T-helper 1 cell treated with Interleukin-12 subunit alpha and Interleukin-12 subunit beta and Interleukin-4 antibody, amounts not matched to agents 30 ng/mL and 1 ng/mL, for 36 hours (primary cell): ENCODE measurements around the gene MRPL12. TPM values are rescaled to one million over a fixed set of nuclear protein-coding genes. Genes with fewer than 3 reads are reported as not detected.
"Not testable (repeated sequence)": the region's sequence is repeated elsewhere in the genome, so short reads cannot be mapped to it uniquely, and the experiment has no call there.

Experiments
- intact Hi-C: fragments of 100-400 bp; cut with micrococcal nuclease; formaldehyde crosslinking; loops from one replicate; pipeline ENCODE4 v1.15.1; 2024
- total RNA-seq: library from RNA; stranded (reverse); gene quantifications from 2 replicates; pipeline ENCODE4 v1.2.3, GENCODE V29; 2022

MRPL12 gene
- total RNA-seq, 1 donor from 2014 or later, result 85.6 TPM

DNA sequence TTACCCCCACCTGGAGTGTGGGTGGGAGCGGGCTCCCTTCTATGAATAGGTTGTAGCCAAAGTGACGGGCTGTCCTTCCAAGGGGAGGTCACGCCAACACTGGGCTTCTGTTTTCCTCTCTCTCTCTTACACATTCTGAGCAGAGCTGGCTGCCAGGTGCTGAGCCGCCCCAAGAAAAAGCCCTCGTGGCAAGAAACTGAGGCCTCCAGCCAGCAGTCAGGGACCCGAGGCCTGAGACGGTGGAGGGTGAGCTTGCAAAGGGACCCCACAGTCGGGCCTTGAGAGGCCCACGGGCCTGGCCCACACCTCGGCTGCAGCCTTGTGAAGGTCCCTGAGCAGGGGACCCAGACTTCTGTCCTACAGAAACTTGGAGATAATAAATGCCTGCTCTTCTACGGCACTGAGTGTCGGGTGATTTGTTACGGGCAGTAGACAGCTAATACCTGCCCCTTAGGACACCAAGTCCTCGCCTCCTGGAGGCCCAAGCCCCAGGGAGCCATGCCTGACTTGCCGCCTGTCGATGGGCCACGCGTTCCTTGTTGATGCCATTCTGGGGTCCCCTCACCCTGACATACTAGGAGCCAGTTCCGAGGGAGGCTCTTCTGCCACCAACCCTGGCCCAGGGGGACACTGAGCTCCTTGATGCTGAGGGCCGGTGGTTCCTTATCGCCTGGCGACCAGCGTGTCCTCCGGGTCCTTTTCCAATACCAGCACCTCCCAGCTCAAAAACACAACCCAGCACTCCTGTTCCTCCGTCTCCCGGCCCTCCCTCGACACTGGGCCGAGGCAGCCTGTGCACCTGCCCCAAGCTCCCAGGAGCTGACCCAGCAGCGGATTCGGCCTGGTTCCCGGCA lies 35.0 kb downstream of the MRPL12 start:
- intact Hi-C loops, result no loop called here

- intact Hi-C loops, result no loop called here
These were observed 35.7 kb downstream of the MRPL12 start for GRCh38 chr17:81738801-81739393.

DNA sequence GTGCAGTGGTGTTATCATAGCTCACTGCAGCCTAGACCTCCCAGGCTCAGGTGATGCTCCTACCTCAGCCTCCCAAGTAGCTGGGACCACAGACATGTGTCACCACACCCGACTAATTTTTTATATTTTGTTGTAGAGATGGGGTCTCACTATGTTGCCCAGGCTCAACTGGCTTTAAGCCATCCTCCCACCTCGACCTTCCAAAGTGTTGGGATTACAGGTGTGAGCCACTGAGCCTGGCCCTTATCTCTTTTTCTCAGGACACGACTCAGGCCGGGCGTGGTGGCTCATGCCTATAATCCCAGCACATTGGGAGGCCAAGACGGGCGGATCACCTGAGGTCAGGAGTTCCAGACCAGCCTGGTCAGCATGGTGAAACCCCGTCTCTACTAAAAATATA lies 36.4 kb downstream of the MRPL12 start:
- intact Hi-C loops, result not testable (repeated sequence)

DNA sequence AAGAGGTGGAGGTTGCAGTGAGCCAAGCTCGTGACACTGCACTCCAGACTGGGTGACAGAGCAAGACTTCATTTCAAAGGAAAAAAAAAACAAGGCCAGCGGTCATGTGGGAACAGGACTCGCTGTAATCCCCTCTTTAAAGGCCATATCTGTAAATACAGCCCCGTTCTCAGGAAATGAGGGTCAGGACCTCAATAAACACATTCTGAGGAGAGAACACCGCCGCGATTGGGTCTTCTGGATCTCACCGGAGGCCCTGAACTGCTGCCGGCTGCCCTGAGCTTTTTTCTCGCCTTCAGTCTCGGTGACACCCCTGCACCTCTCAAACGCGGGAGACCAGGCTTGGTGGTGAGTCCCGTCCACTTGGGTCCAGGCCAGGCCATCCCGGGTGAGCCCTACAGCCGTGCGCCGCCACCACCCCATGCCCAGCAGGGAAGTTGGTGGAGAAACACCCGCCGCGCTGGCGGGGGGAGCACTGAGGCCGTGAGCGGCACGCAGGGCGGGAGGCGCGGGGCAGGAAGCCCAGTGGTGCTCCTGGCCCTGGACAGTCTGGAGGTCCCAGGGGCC lies 37.3 kb downstream of the MRPL12 start:
- intact Hi-C loops, result no loop called here

DNA sequence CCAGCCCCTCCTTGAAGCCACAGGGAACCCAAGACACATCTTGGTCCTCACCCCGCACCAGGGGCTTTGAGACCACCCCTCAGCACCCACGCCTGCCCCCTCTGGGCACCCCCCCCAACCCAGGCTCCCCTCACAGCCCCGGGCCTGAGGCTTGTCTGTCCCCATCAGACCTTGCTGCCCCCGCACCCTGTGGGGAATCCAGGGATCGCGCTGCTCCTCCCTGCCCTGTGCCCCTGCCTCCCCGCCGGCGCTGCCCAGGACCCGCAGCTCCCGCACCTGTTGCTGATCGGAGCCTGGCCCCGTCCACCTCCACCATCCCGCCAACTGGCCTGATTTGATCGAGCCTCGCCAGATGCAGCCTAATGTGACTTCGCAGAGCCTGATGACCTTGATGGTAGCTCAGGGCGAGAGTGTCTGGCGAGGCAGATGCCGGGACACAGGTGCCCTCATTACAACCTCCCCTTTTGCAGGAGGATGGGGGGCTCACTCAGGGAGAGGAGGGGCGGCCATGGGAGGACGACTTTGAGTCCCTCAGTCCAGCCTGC lies 38.0 kb downstream of the MRPL12 start:
- intact Hi-C loops, result no loop called here

- intact Hi-C loops, result no loop called here
These were observed 38.7 kb downstream of the MRPL12 start for GRCh38 chr17:81741594-81742452.

Other genes with a start within 250 kb of the MRPL12 start
- 4,987 and 5,035 TPM in 2 replicates for gene ACTG1, start 190.6 kb upstream of the MRPL12 start, total RNA-seq
- gene FSCN2, start 175.0 kb upstream of the MRPL12 start, total RNA-seq, result 0.27 and 0.37 TPM in 2 replicates
- 37.9 and 41.8 TPM in 2 replicates for gene FAAP100, start 151.0 kb upstream of the MRPL12 start, total RNA-seq
- 133 and 140 TPM in 2 replicates for gene NPLOC4, start 66.3 kb upstream of the MRPL12 start, total RNA-seq
- gene TSPAN10, start 66.2 kb upstream of the MRPL12 start, total RNA-seq, result 0.37 and 0.47 TPM in 2 replicates
- gene PDE6G, start 46.8 kb upstream of the MRPL12 start, total RNA-seq, result 21.9 and 26.3 TPM in 2 replicates
- 48.1 and 48.8 TPM in 2 replicates for gene OXLD1, start 36.8 kb upstream of the MRPL12 start, total RNA-seq
- gene CCDC137, start 36.6 kb upstream of the MRPL12 start, total RNA-seq, result 33.2 and 38.5 TPM in 2 replicates
- gene ARL16, start 19.6 kb upstream of the MRPL12 start, total RNA-seq, result 30.9 and 31.1 TPM in 2 replicates
- gene HGS, start 19.4 kb upstream of the MRPL12 start, total RNA-seq, result 127 TPM in 2 replicates
- gene SLC25A10, start 8.9 kb downstream of the MRPL12 start, total RNA-seq, result 25.9 and 26.9 TPM in 2 replicates
- gene GCGR, start 100.8 kb downstream of the MRPL12 start, total RNA-seq, result not detected in 2 replicates
- gene MCRIP1, start 129.9 kb downstream of the MRPL12 start, total RNA-seq, result 53.5 and 56.8 TPM in 2 replicates
- not detected in 2 replicates for gene PPP1R27, start 131.7 kb downstream of the MRPL12 start, total RNA-seq
- 548 and 588 TPM in 2 replicates for gene P4HB, start 157.2 kb downstream of the MRPL12 start, total RNA-seq
- 671 and 678 TPM in 2 replicates for gene ARHGDIA, start 168.0 kb downstream of the MRPL12 start, total RNA-seq
- gene ALYREF, start 188.2 kb downstream of the MRPL12 start, total RNA-seq, result 167 and 172 TPM in 2 replicates
- gene ANAPC11, start 188.4 kb downstream of the MRPL12 start, total RNA-seq, result 108 and 111 TPM in 2 replicates
- 0.32 and 0.34 TPM in 2 replicates for gene NPB, start 198.9 kb downstream of the MRPL12 start, total RNA-seq
- gene PCYT2, start 208.0 kb downstream of the MRPL12 start, total RNA-seq, result 36.7 and 38.2 TPM in 2 replicates
- 62.7 and 71.3 TPM in 2 replicates for gene SIRT7, start 214.8 kb downstream of the MRPL12 start, total RNA-seq
- gene MAFG, start 224.4 kb downstream of the MRPL12 start, total RNA-seq, result 26.2 and 28.5 TPM in 2 replicates
- gene PYCR1, start 233.9 kb downstream of the MRPL12 start, total RNA-seq, result 36.0 and 42.3 TPM in 2 replicates
- gene MYADML2, start 243.9 kb downstream of the MRPL12 start, total RNA-seq, result not detected in 2 replicates